ENCODE results near the gene FHAD1. TPM values are rescaled to one million over a fixed set of nuclear protein-coding genes. Genes with fewer than 3 reads are reported as not detected.

FHAD1 gene
- total RNA-seq, 1 experiment from 2014 or later: not detected

DNA sequence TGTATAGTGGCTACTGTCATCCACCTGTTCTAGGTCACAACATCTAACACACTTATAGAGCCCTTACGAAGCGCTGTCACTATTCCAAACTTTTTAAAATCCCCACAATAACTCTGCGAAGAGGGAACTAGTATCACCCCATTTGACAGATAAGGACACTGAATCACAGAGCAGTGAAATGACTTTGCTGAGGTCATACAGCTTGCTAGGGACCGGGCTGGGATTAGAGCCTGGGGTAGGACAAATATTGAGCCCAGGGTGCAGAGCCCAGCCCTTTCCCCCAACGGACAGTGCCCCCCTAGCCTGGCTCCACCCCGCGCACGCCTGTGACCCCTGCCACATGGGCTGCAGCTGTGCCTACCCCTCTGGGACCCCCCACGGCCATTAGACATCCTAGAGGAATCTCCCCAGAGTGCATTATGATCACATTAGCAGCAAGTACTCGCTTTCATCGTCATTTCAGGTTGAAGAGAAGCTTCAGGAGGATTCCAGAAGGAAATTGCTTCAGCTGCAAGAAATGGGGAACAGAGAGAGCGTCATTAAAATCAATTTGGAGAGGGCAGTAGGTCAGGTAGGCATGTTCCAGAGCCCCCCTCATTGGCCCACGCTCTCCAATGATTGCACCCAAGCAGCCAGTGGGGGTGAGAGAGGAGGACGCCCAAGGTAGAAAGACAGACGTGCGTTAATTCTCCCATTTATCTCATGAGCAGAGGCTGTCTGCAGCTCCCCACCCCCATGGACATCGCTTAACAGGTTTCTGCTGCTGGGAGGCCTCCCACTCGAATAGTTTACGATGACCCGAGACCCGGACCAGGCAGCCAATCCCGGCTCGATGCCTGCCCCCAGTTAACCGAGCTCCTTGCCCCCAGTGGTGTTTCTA lies 77.2 kb downstream of the FHAD1 start:
- CTCF ChIA-PET: interaction anchor here (0.6 to 4.6 kb wide), 26 partner anchors 9 to 744 kb away, joined by 3 to 165 read pairs (median 6); partner anchors contain the start of gene CASP9
- peaks cover 9% of the 10 kb centered on the region for H3K9me3 Mint-ChIP-seq (ENCODE audit: unreplicated experiment)
- no peak for DNase-seq (ENCODE audit: unreplicated experiment)
- intact Hi-C loops (cut with micrococcal nuclease): loop anchor here (1.0 to 2.0 kb wide), 4 partner anchors 33 to 177 kb away; partner anchors contain the start of gene EFHD2
- TF ChIP-seq, protein P1, sequence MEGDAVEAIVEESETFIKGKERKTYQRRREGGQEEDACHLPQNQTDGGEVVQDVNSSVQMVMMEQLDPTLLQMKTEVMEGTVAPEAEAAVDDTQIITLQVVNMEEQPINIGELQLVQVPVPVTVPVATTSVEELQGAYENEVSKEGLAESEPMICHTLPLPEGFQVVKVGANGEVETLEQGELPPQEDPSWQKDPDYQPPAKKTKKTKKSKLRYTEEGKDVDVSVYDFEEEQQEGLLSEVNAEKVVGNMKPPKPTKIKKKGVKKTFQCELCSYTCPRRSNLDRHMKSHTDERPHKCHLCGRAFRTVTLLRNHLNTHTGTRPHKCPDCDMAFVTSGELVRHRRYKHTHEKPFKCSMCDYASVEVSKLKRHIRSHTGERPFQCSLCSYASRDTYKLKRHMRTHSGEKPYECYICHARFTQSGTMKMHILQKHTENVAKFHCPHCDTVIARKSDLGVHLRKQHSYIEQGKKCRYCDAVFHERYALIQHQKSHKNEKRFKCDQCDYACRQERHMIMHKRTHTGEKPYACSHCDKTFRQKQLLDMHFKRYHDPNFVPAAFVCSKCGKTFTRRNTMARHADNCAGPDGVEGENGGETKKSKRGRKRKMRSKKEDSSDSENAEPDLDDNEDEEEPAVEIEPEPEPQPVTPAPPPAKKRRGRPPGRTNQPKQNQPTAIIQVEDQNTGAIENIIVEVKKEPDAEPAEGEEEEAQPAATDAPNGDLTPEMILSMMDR (IDR thresholded peaks at IDR 0.05; ENCODE audit: unreplicated experiment): no peak
- POLR2A ChIA-PET: interaction anchor here (0.9 to 3.2 kb wide), 4 partner anchors 8 to 107 kb away, joined by 3 to 31 read pairs (median 6); no protein-coding TSS in a partner anchor
- H3K27ac Mint-ChIP-seq (ENCODE audit: low read depth, unreplicated experiment): no peak overlapping the region
- H3K36me3 Mint-ChIP-seq (ENCODE audit: insufficient read depth, unreplicated experiment): no peaks in the 10 kb centered on the region
- no peaks in the 10 kb centered on the region for H3K27me3 Mint-ChIP-seq (ENCODE audit: insufficient read depth, unreplicated experiment)
- H3K4me3 Mint-ChIP-seq (ENCODE audit: unreplicated experiment): no peak overlapping the region
- BruUV-seq (replicated peaks): no TSS peak
- no peaks in the 10 kb centered on the region for H3K4me1 Mint-ChIP-seq (ENCODE audit: insufficient read depth, unreplicated experiment)

DNA sequence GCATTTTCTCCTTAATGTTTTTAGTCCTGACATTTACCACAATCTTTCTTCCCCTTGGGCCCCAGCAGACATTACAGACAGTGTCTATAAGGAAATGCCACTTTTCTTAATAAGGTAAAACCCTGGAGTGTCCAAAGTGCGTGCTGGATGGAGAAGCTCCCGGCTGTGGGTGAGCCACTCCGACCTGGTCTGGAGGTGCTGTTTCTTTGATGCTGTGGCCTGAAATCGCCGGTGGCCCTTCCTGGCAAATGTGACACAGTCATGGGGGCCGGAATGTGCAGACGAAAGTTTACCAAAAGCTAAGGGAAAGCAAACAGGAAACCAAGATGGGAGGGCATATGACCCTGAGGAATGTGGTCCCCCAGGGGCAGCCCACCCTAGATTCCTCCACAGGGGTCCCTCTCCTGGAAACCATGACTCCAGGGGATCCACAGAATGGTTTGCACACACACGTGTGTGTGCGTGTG lies 77.9 kb downstream of the FHAD1 start:
- H3K36me3 Mint-ChIP-seq (ENCODE audit: insufficient read depth, unreplicated experiment): no peaks in the 10 kb centered on the region
- no peak overlapping the region for H3K4me3 Mint-ChIP-seq (ENCODE audit: unreplicated experiment)
- CTCF ChIA-PET: interaction anchor here (0.6 to 4.6 kb wide), 13 partner anchors 9 to 743 kb away, joined by 3 to 165 read pairs (median 7); no protein-coding TSS in a partner anchor
- TF ChIP-seq, protein P1 (IDR thresholded peaks at IDR 0.05; ENCODE audit: unreplicated experiment): no peak
- peaks cover 9% of the 10 kb centered on the region for H3K9me3 Mint-ChIP-seq (ENCODE audit: unreplicated experiment)
- DNase-seq (ENCODE audit: unreplicated experiment): no peak
- no peaks in the 10 kb centered on the region for H3K4me1 Mint-ChIP-seq (ENCODE audit: insufficient read depth, unreplicated experiment)
- no peaks in the 10 kb centered on the region for H3K27me3 Mint-ChIP-seq (ENCODE audit: insufficient read depth, unreplicated experiment)
- POLR2A ChIA-PET: interaction anchor here (0.9 to 3.2 kb wide), 2 partner anchors 22 to 106 kb away, joined by 3 to 31 read pairs; no protein-coding TSS in a partner anchor
- BruUV-seq (replicated peaks): no TSS peak
- intact Hi-C loops (cut with micrococcal nuclease): no loop called here
- H3K27ac Mint-ChIP-seq (ENCODE audit: low read depth, unreplicated experiment): no peak overlapping the region

DNA sequence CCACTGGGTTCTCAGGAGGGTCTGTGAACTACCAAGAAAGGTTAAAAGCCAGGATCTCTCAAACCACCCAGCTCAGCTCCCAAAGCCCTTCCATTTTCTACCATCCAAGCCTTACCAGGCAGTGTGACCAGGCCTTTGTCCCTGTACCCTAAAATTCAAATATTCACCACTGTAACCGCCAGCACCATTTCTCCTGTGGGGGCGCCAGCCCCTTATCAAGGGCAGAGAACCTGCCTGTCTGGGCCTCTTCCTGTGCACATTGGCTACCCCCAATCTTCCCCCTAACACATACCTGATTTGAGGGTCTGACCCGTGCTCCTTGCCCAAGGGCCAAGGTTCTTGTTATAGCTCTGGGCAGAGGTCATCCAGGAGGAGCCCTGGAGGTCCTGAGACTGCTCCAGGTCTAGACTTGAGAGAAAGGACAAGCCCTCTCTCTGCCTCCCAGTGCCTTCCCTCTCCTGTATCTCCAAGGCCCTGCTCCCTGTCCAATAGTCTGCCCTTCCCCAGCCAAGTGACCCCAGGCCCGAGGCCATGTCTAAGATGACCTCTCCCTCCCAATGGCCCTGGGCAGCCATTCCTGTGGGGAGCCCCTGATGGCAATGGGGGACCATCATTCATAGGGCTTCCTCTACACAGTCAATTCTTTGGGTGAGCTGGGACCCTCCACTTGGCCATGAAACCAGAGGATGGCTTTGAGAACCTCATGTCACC lies 78.5 kb downstream of the FHAD1 start:
- Mint-ChIP-seq H3K4me3 (ENCODE audit: unreplicated experiment) (no peak overlapping the region), H3K4me1 (ENCODE audit: insufficient read depth, unreplicated experiment) (no peaks in the 10 kb centered on the region), H3K36me3 (ENCODE audit: insufficient read depth, unreplicated experiment) (peaks cover 1% of the 10 kb centered on the region), H3K27me3 (ENCODE audit: insufficient read depth, unreplicated experiment) (peaks cover 3% of the 10 kb centered on the region), H3K27ac (ENCODE audit: low read depth, unreplicated experiment) (no peak overlapping the region), H3K9me3 (ENCODE audit: unreplicated experiment) (peaks cover 3% of the 10 kb centered on the region)
- ChIA-PET CTCF (interaction anchor here (0.6 to 4.6 kb wide), 8 partner anchors 8 to 743 kb away, joined by 3 to 165 read pairs (median 5); no protein-coding TSS in a partner anchor), POLR2A (interaction anchor here (0.6 to 3.2 kb wide), 3 partner anchors 69 to 416 kb away, joined by 3 to 31 read pairs (median 5); no protein-coding TSS in a partner anchor)
- TF ChIP-seq, protein P1 (IDR thresholded peaks at IDR 0.05; ENCODE audit: unreplicated experiment): no peak
- no TSS peak for BruUV-seq (replicated peaks)
- DNase-seq (ENCODE audit: unreplicated experiment): no peak
- intact Hi-C loops (cut with micrococcal nuclease): no loop called here

Measured in MCF 10A (cell line).